Left lung (tissue), 10 donors: ENCODE measurements around the gene CD72. TPM values are rescaled to one million over a fixed set of nuclear protein-coding genes. Genes with fewer than 3 reads are reported as not detected.

Experiments used
- ATAC-seq: fragments of 200-7000 bp; cut with Tn5 transposase; one replicate; pipeline ENCODE4 v1.9.1; 2020; ENCODE audit warnings: moderate library complexity
- DNase-seq, 4 donors: peaks; one replicate each; pipeline ENCODE4 v3.0.0-alpha.2; 2013 to 2020
- H3K27ac ChIP-seq, 2 donors: fragments of 200-600 bp; sonication (generic) in 1 of 2; one replicate each; pipeline versions ENCODE4 v1.5.0 to v1.8.0; 2020 to 2021
- H3K27me3 ChIP-seq, 2 donors: fragments of 200-600 bp; sonication (generic) in 1 of 2; one replicate each; pipeline versions ENCODE4 v1.5.0 to v1.8.0; 2020 to 2021
- H3K36me3 ChIP-seq, 2 donors: fragments of 200-600 bp; sonication (generic) in 1 of 2; one replicate each; pipeline versions ENCODE4 v1.5.0 to v1.8.0; 2020 to 2021
- H3K4me1 ChIP-seq, 2 donors: fragments of 200-600 bp; one replicate each; pipeline ENCODE4 v1.8.0; 2021
- H3K4me3 ChIP-seq, 2 donors: fragments of 200-600 bp; sonication (generic) in 1 of 2; one replicate each; pipeline versions ENCODE4 v1.5.0 to v1.8.0; 2020 to 2021; ENCODE audit warnings: mild to moderate bottlenecking in 1 of 2
- H3K9me3 ChIP-seq, 2 donors: fragments of 200-600 bp; sonication (generic) in 1 of 2; one replicate each; pipeline versions ENCODE4 v1.5.0 to v1.8.0; 2020 to 2021
- intact Hi-C, 2 donors: fragments of 100-400 bp; cut with DNase I; formaldehyde crosslinking; loops; one replicate each; pipeline versions ENCODE4 v1.11.2 to v1.14.2; 2022
- polyA plus RNA-seq, 6 donors: library from polyadenylated mRNA; unstranded; fragments of 120-200 nt; gene quantifications; one replicate each; pipeline ENCODE4 v1.2.1, GENCODE V29; 2013; ENCODE audit not compliant: insufficient read length in 6 of 6
- total RNA-seq, 2 donors: library from RNA; stranded (reverse); fragmentation: NEBNext Ultra II Directional; extraction: Animal tissue kit (Norgen Biotek cat#: 25700); gene quantifications; one replicate each; pipeline ENCODE4 v1.2.1, GENCODE V29; 2021
- TF ChIP-seq, protein P1 (sequence below), 2 donors: fragments of 200-600 bp; sonication (generic) in 1 of 2; IDR thresholded peaks; one replicate each; pipeline versions ENCODE4 v1.5.0 to v1.8.0; 2021; ENCODE audit warnings: antibody characterized with exemption in 2 of 2
- donor health status: DM: no; HTN: yes; CAD: no.
- donor health status: DM: no; HTN: no; CAD: no.

CD72 gene
- total and polyA plus RNA-seq, 8 donors = 3.2 to 4.3 (median 3.7) TPM

DNA sequence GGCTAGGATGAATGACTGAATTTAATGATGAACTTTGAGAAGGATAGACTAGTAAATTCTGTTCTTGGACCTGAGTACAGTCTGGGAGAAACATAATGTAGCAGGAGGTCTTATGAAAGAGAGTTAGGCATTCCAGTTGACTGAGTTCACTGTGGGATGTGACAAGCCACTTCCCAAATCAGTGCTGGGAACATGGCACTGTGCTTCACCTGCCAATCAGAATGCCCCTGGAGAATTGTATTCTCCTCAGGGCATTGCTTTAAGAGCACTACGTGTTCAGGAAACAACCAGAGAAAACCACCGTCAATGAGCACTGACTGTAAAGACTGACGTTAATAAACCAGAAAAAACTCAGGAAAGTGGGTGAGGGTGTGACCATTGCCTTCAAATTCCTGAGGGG is 41.1 kb upstream of the CD72 start:
- ATAC-seq (no peak), DNase-seq (no peak)
- TF ChIP-seq, protein P1, sequence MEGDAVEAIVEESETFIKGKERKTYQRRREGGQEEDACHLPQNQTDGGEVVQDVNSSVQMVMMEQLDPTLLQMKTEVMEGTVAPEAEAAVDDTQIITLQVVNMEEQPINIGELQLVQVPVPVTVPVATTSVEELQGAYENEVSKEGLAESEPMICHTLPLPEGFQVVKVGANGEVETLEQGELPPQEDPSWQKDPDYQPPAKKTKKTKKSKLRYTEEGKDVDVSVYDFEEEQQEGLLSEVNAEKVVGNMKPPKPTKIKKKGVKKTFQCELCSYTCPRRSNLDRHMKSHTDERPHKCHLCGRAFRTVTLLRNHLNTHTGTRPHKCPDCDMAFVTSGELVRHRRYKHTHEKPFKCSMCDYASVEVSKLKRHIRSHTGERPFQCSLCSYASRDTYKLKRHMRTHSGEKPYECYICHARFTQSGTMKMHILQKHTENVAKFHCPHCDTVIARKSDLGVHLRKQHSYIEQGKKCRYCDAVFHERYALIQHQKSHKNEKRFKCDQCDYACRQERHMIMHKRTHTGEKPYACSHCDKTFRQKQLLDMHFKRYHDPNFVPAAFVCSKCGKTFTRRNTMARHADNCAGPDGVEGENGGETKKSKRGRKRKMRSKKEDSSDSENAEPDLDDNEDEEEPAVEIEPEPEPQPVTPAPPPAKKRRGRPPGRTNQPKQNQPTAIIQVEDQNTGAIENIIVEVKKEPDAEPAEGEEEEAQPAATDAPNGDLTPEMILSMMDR (IDR thresholded peaks at IDR 0.05) = no peak
- Histone ChIP-seq H3K27ac (peak overlapping the region; percentile 96 to 97), H3K9me3 (no peaks in the 10 kb centered on the region), H3K27me3 (no peaks in the 10 kb centered on the region), H3K4me1 (peaks cover 0 to 58% of the 10 kb centered on the region in 2 donors), H3K36me3 (peaks cover 0 to 21% of the 10 kb centered on the region in 2 donors), H3K4me3 (peak overlapping the region; percentile 83 to 96)
- intact Hi-C loops = no loop called here

DNA sequence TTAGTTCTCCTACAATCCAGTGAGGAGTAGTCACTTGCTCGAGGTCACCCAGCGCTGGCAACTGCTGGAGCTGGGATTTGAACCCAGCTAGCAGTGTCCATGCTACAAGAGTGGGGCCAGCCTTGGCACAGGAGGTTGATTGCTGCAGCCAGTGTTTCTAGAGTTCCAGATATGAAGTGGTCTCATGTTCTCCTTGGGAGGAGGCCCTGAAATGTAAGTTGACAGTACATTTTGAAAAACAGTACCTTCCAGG is 40.7 kb upstream of the CD72 start:
- peak; percentile 3 for ATAC-seq
- peak overlapping the region; percentile 96 to 97 for H3K27ac ChIP-seq
- H3K36me3 ChIP-seq = peaks cover 0 to 21% of the 10 kb centered on the region in 2 donors
- H3K4me1 ChIP-seq = peaks cover 0 to 56% of the 10 kb centered on the region in 2 donors
- DNase-seq = peak in 1 of 4 donors; percentile 41
- intact Hi-C loops = no loop called here
- no peaks in the 10 kb centered on the region for H3K27me3 ChIP-seq
- peak overlapping the region; percentile 83 to 96 for H3K4me3 ChIP-seq
- no peaks in the 10 kb centered on the region for H3K9me3 ChIP-seq
- TF ChIP-seq, protein P1 (IDR thresholded peaks at IDR 0.05) = no peak

DNA sequence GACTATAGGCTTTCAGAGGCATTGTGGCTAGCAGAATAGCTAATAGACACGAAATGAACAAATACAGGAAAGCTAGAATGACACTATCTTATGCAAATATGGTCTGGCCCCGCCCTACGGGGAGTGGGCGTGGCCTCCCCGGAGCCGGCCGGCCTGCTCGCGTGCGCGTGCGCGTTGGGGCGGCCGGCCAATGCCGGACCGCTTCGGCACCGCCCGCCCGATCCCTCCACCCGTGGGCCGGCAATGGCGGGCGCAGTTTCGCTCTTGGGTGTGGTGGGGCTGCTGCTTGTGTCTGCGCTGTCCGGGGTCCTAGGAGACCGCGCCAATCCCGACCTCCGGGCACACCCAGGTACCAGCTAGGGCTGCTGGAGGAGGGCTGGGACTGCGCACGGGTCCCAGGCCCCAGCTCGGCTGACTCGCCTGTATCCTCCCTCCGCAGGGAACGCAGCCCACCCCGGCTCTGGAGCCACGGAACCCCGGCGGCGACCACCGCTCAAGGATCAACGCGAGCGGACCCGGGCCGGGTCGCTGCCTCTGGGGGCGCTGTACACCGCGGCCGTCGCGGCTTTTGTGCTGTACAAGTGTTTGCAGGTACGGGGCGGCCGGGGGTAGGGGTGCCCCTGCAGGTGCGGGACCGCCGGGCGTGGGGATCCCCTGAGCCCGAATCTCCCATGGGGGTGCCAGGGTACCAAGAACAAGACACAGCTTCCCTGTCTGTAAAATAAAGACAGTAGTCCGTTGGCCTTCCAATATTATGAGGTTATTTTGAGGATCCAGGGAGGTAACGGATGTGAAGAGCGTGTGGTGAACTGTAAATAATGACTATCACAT is 40.1 kb upstream of the CD72 start, which contains the start of gene CCDC107:
Gene CCDC107, plus strand, starts transcription at position 156 of the 831 bp plus-strand sequence. Its CDS starts 88 bp downstream, at position 244.
- TF ChIP-seq, protein P1 (IDR thresholded peaks at IDR 0.05) = peak; percentile 44 to 46
- Histone ChIP-seq H3K36me3 (peaks cover 0 to 21% of the 10 kb centered on the region in 2 donors), H3K4me3 (peak within 1 kb of the TSS; percentile 83 to 96), H3K9me3 (no peaks in the 10 kb centered on the region), H3K27me3 (no peaks in the 10 kb centered on the region), H3K27ac (peak within 1 kb of the TSS; percentile 96 to 97), H3K4me1 (peaks cover 0 to 56% of the 10 kb centered on the region in 2 donors)
- intact Hi-C loops = no loop called here
- ATAC-seq = peak; percentile 88
- peak; percentile 84 to 96 (median 92) for DNase-seq

DNA sequence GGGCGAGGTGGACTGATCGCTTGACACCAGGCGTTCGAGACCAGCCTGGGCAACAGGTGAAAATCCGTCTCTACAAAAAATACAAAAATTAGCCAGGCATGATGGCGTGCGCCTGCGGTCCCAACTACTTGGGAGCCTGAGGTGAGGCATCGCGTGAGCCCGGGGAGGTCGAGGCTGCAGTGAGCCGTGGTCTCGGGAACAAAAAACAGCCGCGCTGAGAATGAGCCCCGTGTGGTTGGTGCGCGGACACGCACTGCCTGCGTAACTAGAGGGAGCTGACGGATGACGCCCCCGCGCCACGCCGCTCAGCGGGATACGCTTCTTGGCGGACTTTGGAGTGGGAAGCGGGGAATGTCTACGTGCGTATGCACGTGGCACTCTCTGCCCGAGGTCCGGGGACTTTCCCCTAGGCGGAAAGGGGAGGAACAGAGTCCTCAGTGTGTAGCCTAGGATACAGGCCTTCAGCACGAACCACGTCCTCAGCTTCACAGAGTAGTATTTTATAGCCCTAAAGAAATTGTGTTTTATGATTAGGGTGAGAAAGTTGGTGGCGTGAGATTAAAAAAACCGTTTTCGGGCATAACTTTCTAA is 39.4 kb upstream of the CD72 start, which contains the start of gene RMRP:
Gene RMRP, minus strand, starts transcription at position 474 of the 591 bp plus-strand sequence.
- H3K9me3 ChIP-seq = no peaks in the 10 kb centered on the region
- peak within 1 kb of the TSS; percentile 96 to 97 for H3K27ac ChIP-seq
- intact Hi-C loops = no loop called here
- H3K36me3 ChIP-seq = peaks cover 0 to 21% of the 10 kb centered on the region in 2 donors
- H3K27me3 ChIP-seq = no peaks in the 10 kb centered on the region
- TF ChIP-seq, protein P1 (IDR thresholded peaks at IDR 0.05) = peak; percentile 22 to 50
- peak; percentile 97 to 99 (median 98) for DNase-seq
- peak within 1 kb of the TSS; percentile 83 to 96 for H3K4me3 ChIP-seq
- H3K4me1 ChIP-seq = peaks cover 0 to 58% of the 10 kb centered on the region in 2 donors
- peak; percentile 94 for ATAC-seq
